Osteocyte (in vitro differentiated cells): ENCODE data around the gene DIP2C. TPM values are rescaled to one million over a fixed set of nuclear protein-coding genes. Genes with fewer than 3 reads are reported as not detected.

Experiments used
- DNase-seq: peaks from one replicate; pipeline ENCODE4 v3.0.0; 2021; ENCODE audit warnings: mixed read lengths; ENCODE audit not compliant: unreplicated experiment; ENCODE audit errors: extremely low spot score
- H3K27ac Mint-ChIP-seq: one replicate; pipeline ENCODE4 v1.8.0; 2021; ENCODE audit warnings: mild to moderate bottlenecking, mixed read lengths; ENCODE audit not compliant: unreplicated experiment
- H3K27me3 Mint-ChIP-seq: one replicate; pipeline ENCODE4 v1.8.0; 2021; ENCODE audit warnings: mixed read lengths; ENCODE audit not compliant: unreplicated experiment
- H3K36me3 Mint-ChIP-seq: one replicate; pipeline ENCODE4 v1.8.0; 2021; ENCODE audit warnings: mixed read lengths; ENCODE audit not compliant: unreplicated experiment
- H3K4me1 Mint-ChIP-seq: one replicate; pipeline ENCODE4 v1.8.0; 2021; ENCODE audit warnings: mixed read lengths; ENCODE audit not compliant: unreplicated experiment
- H3K4me3 Mint-ChIP-seq: one replicate; pipeline ENCODE4 v1.8.0; 2021; ENCODE audit warnings: mild to moderate bottlenecking, moderate library complexity, mixed read lengths; ENCODE audit not compliant: unreplicated experiment
- H3K9me3 Mint-ChIP-seq: one replicate; pipeline ENCODE4 v1.8.0; 2021; ENCODE audit warnings: mixed read lengths; ENCODE audit not compliant: unreplicated experiment
- total RNA-seq: library from RNA; stranded (reverse); gene quantifications from 2 replicates; pipeline ENCODE4 v1.2.1, GENCODE V29; 2021
- TF ChIP-seq, protein P1 (sequence below): fragments of 200-600 bp; sonication (generic); IDR thresholded peaks from 2 replicates; pipeline ENCODE4 v1.5.0; 2021; ENCODE audit warnings: antibody characterized with exemption, mild to moderate bottlenecking, moderate library complexity

DIP2C gene
- total RNA-seq, 1 donor from 2014 or later, result 36.8 TPM

DNA sequence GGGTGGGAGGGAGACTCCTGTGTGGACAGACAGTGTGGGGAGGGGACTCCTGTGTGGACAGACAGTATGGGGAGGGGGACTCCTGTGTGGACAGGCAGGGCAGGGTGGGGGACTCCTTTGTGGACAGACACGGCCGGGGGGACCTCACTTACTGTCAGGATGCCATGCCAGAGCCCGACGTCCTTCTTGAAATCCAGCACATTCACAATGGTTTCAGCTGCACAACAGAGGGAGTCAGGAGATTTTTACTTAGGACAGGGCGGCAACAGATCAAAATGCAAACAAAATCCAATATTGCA lies 301.9 kb downstream of the DIP2C start:
- TF ChIP-seq, protein P1, sequence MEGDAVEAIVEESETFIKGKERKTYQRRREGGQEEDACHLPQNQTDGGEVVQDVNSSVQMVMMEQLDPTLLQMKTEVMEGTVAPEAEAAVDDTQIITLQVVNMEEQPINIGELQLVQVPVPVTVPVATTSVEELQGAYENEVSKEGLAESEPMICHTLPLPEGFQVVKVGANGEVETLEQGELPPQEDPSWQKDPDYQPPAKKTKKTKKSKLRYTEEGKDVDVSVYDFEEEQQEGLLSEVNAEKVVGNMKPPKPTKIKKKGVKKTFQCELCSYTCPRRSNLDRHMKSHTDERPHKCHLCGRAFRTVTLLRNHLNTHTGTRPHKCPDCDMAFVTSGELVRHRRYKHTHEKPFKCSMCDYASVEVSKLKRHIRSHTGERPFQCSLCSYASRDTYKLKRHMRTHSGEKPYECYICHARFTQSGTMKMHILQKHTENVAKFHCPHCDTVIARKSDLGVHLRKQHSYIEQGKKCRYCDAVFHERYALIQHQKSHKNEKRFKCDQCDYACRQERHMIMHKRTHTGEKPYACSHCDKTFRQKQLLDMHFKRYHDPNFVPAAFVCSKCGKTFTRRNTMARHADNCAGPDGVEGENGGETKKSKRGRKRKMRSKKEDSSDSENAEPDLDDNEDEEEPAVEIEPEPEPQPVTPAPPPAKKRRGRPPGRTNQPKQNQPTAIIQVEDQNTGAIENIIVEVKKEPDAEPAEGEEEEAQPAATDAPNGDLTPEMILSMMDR, result no peak
- DNase-seq, result no peak
- Mint-ChIP-seq H3K4me1 (no peaks in the 10 kb centered on the region), H3K27me3 (no peaks in the 10 kb centered on the region), H3K4me3 (no peak overlapping the region), H3K36me3 (peaks cover 39% of the 10 kb centered on the region), H3K27ac (no peak overlapping the region), H3K9me3 (no peaks in the 10 kb centered on the region)

DNA sequence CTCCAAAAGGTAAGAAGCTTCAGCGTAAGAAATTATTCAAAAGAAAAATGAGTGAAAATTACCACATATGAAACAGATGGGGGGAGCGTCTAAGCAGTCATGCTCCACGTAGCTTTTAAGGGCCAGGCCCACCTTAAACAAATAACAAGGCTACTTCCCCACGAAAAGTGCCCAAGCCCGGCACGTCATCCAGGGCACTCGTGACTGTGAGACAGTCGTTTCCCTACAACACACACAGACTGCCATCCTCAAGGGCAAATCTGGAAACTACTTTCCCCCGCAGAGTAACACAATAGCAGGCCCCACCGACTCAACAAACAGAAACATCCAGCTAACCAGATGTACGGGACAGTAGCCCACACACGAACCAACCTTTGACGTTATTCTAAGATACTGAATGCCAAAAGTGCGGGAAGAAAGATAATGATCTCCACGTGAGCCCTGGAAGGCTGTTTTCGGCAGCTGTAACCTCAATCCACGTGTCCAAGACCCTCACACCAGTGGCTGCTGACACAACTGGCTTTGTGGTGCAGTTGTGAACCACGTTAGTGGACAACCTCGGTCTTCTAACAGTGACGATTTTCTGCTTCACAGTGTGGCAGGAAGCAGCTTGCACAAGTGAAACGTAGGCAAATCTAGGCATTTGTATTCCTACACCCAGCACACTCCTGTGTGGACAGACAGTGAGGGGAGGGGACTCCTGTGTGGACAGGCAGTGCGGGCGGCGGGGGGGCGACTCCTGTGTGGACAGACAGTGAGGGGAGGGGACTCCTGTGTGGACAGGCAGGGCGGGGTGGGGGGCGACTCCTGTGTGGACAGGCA lies 302.5 kb downstream of the DIP2C start:
- Mint-ChIP-seq H3K9me3 (no peaks in the 10 kb centered on the region), H3K27ac (no peak overlapping the region), H3K4me1 (no peaks in the 10 kb centered on the region), H3K4me3 (no peak overlapping the region), H3K27me3 (no peaks in the 10 kb centered on the region), H3K36me3 (peaks cover 41% of the 10 kb centered on the region)
- DNase-seq, result no peak
- TF ChIP-seq, protein P1, result no peak

DNA sequence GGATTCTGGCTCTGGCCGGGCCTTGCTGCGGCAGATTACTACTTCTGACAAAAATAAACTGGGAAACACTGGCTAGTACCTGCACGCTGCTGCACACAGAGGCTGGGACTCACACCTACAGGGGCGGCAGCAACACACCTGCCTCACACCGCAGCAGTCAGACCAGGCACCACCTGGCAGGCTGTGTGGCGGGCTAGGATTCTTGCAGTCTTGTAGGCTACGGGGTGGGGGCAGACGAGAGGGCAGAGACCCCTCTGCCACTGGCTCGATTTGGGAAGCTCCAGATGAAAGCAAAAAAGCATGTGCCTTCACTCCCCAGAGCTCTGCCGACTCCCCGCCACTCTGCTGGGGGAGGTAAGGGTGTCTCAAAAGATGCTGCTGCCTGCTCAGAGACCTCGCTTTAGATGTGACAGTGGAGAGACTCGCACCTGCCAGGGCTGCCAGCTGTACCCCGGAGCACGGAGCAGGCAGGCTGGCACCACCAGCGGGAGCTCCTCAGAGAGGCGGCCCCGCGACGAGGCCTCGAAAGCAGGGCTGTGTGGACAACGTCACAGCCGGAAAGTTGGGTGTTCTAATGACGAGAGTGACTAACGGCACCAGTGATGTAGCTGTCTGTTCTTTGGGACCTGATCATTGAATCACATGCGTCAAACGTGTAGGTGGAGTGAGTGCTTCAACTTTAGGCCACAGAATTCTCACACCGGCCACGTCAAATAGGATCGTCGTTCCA lies 303.7 kb downstream of the DIP2C start:
- DNase-seq, result no peak
- H3K4me3 Mint-ChIP-seq, result no peak overlapping the region
- H3K9me3 Mint-ChIP-seq, result no peaks in the 10 kb centered on the region
- TF ChIP-seq, protein P1, result no peak
- H3K27ac Mint-ChIP-seq, result no peak overlapping the region
- no peaks in the 10 kb centered on the region for H3K4me1 Mint-ChIP-seq
- H3K36me3 Mint-ChIP-seq, result peaks cover 45% of the 10 kb centered on the region
- H3K27me3 Mint-ChIP-seq, result no peaks in the 10 kb centered on the region

DNA sequence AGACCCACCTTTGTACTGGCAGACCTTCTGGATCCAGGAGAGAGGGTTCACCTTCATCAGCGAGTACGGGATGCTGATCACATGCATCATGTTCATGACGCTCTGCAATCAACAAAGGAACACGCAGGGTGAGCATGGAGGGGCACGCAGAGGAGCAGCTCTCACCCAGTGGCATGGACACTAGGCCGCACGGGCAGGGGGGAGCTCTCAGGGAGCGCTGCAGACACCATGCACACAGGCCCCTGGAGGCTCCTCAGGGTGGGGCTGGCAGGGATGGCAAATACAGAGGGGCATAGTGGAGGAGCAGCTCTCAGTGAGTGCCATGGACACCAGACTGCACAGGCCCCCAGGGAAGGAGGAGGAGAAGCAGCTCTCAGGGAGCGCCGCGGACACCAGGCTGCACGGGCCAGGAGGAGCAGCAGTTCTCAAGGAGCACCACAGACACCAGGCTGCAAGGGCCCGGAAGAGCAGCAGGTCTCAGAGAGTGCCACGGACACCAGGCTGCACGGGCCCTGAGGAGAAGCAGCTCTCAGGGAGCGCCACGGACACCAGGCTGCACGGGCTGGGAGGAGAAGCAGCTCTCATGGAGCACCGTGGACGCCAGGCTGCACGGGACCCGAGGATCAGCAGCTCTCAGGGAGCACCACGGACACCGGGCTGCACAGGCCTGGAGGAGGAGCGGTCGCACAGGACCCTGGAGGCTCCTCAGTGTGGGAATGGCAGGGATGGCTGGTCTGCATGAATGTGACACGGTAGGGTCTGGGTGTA lies 304.7 kb downstream of the DIP2C start:
- DNase-seq, result no peak
- TF ChIP-seq, protein P1, result no peak
- no peak overlapping the region for H3K27ac Mint-ChIP-seq

DNA sequence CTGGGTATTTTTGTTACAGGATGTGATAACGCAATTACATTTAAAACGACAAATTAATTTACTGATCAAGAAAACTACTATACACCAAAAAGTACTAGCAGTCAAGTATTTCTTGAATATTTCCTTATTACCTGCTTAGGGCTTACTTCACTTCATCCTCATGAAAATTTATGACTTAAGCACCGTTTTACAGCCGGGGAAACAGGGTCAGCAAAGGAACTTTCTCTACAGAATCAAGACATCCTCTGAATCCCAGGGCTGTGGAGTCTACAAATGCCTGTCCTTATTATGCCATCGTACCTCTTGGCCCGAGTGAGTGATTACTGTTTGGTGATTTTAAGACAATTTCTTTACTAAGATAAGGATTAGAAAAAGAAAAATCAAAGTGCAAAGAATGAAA lies 305.9 kb downstream of the DIP2C start:
- no peak for DNase-seq
- Mint-ChIP-seq H3K27me3 (no peaks in the 10 kb centered on the region), H3K27ac (no peak overlapping the region), H3K4me1 (no peaks in the 10 kb centered on the region), H3K9me3 (no peaks in the 10 kb centered on the region), H3K4me3 (no peak overlapping the region), H3K36me3 (peaks cover 49% of the 10 kb centered on the region)
- TF ChIP-seq, protein P1, result no peak

More for the DNA sequence above, 304.7 kb downstream of the DIP2C start:
- Mint-ChIP-seq H3K27me3 (no peaks in the 10 kb centered on the region), H3K9me3 (no peaks in the 10 kb centered on the region), H3K36me3 (peaks cover 46% of the 10 kb centered on the region), H3K4me1 (no peaks in the 10 kb centered on the region), H3K4me3 (no peak overlapping the region)
